HG03064 (cell line): ENCODE data around the gene ZNF217.
"Not testable (repeated sequence)": the region's sequence is repeated elsewhere in the genome, so short reads cannot be mapped to it uniquely, and the experiment has no call there.

Experiments used
- ATAC-seq: cut with Tn5 transposase; IDR thresholded peaks from one replicate; pipeline ENCODE4 v1.9.1; 2021; ENCODE audit warnings: low read depth; ENCODE audit not compliant: unreplicated experiment

The ZNF217 gene

DNA sequence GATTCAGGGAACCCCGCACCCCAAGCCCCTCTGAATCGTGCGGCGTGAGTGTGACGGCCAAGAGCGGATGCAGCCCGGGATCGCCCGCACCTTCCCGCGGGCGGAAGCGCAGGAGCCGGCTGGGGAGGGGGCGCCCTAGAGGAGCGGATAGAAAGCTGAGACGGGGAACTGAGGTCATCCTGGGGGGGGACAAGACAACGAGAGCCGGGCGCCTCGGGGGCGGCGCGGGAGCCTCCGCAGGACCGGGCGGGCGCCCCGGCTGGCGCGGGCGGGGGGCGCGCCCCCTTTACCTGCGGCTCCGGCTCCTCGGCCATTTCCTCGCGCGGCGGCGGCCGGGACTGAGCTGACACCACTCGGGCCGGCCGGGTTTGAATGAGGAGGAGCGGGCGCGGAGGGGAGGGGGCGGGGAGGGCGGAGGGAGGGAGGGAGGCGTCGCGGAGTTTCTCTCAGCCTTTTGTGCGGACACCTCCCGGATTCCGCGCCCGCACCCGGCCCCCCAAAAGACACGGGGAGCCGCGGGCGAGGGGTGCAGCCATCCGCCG lies at the start of gene ZNF217:
Gene ZNF217 (minus strand): TSS at position 374 of the 542 bp plus-strand sequence. CDS start 11,013 bp downstream, outside the sequence.
- ATAC-seq, result peak; percentile 19

DNA sequence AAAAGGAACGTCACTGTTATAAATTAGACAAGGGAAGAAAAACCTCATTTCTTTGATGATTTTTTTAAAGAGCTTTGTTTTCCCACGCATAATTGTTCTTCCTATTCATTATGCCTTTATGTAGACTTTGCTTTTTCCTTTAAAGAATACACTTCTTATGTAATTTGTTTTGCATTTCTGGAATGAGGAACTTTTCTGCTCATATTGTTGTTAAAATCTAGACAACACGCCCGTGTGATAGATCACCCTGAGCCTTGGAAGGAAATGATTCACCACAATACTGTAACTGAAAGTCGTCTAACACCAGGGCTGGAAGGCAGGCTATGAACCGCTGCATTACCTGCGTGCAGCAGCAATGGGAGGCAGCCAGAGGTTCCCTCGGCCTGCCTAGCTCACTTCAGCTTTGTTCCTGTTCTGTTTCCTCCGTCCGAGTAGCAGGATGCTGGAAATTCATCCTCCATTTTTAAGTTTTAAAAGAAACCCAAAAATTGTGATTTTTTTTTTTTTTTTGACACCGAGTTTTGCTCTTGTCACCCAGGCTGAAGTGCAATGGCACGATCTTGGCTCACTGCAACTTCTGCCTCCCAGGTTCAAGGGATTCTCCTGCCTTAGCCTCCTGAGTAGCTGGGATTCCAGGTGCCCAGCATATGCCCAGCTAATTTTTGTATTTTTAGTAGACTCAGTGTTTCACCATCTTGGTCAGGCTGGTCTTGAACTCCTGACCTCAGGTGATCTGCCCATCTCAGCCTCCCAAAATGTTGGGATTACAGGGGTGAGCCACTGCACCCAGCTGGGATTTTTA lies 49.6 kb upstream of the ZNF217 start:
- ATAC-seq, result peak; percentile 94

DNA sequence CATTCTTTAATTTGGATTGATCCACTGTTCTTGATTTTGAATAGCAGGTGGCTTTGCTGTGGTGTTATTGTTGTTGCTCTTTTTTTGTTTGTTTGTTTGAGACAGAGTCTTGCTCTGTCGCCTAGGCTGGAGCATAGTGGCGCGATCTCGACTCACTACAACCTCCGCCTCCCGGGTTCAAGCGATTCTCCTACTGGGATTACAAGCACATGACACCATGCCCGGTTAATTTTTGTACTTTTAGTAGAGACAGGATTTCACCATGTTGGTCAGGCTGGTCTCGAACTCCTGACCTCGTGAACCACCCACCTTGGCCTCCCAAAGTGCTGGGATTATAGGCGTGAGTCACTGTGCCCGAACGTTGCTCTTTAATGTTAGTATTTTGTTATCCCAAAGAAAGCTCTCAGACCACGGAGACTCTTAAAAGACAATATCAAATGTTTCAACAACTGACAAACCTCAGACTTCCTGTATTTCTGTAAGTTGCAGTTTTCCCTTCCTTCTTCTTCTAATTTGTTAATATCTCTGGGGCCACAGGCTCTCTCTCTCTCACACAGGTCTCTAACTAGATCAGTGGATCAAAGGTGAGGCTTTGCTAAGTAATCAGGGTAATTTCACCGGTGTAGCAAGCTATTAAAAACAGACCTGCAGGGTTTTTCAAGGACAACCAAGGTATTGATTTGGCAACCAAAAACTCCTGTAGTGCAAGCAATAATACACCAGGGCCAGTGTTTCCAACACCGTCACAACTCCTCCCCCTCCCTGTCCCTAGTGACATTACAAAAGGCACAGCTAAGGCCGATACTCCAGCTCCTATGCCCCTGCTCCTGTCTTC lies 48.8 kb upstream of the ZNF217 start:
- ATAC-seq, result peak; percentile 45

- no peak for ATAC-seq
These were observed 46.2 kb upstream of the ZNF217 start for GRCh38 chr20:53639647-53640440.

- no peak for ATAC-seq
These were observed 45.5 kb upstream of the ZNF217 start for GRCh38 chr20:53639128-53639527.

- ATAC-seq, result not testable (repeated sequence)
These were observed 43.7 kb upstream of the ZNF217 start for GRCh38 chr20:53637310-53637709.

- no peak for ATAC-seq
These were observed 43.0 kb upstream of the ZNF217 start for GRCh38 chr20:53636540-53637097.

DNA sequence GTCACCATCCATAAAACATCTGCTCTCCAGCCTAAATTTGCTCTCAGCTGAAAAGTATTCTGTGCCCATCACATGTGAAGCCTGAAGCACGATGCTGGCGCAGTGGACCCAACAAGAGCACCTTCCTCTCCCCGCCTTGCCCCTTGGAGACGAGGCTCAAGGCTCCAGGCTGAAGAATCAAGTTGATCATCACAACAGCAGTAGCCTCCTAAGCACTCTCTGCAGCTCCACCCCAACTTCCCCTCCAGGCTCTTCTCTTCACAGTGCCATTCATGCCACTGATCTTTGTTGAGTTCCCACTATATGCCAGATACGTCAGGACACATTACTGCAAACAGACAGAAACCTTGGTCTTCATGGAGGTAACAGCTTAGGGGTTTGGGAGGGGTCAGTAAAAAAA lies 41.6 kb upstream of the ZNF217 start:
- ATAC-seq, result no peak

DNA sequence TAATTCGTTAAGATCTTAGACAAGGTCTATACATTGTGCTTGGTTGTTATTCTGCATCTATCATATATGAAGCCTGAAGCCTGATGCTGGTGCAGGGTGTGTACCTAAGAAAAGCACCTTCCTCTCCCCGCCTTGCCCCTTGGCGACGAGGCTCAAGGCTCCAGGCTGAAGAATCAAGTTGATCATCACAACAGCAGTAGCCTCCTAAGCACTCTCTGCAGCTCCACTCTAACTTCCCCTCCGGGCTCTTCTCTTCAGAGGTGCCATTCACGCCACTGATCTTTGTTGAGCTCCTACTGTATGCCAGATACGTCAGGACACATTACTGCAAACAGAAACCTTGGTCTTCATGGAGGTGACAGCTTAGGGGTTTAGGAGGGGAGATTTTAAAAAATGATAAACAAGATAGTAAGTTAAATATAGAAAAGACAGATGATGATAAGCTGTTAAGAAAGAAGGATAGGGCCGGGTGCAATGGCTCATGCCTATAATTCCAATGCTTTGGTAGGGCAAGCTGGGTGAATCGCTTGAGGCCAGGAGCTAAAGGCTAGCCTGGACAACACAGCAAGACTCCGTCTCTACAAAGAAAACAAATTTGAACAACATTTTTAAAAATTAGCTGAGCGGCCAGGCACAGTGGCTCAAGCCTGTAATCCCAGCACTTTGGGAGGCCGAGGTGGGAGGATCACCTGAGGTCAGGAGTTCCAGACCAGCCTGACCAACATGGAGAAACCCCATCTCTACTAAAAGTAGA lies 38.4 kb upstream of the ZNF217 start:
- no peak for ATAC-seq

DNA sequence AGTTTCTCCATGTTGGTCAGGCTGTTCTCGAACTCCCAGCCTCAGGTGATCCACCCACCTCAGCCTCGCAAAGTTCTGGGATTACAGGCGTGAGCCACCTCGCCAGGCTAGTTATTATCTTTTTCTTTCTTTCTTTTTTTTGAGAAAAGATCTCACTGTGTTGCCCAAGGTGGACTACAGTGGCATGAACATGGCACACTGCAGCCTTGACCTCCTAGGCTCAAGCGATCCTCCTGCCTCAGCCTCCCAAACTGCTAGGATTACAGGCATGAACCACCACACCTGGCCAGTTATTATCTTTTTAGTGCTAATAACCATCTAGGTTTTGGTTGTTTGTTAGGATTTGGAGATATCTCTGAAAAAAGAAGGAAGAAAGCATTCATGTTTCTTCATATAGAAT lies 35.8 kb upstream of the ZNF217 start:
- ATAC-seq, result no peak

GRCh38 chr20:53628758-53629157 lies 35.1 kb upstream of the ZNF217 start:
- not testable (repeated sequence) for ATAC-seq

DNA sequence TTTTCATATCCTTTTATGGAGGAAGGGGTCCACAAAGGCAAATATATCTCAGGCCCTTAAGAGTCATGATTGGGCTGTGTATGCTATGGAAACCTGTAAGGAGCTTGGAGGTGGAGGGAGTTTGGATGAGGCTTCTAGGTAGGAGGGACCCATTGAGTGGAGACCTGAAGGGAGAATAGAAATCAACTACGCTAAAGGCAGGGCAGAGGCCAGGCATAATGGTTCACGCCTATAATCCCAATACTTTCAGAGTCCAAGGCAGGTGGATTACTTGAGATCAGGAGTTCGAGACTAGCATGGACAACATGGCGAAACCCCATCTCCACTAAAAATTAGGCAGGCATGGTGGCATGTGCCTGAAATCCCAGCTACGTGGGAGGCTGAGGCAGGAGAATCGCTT lies 34.4 kb upstream of the ZNF217 start:
- no peak for ATAC-seq

DNA sequence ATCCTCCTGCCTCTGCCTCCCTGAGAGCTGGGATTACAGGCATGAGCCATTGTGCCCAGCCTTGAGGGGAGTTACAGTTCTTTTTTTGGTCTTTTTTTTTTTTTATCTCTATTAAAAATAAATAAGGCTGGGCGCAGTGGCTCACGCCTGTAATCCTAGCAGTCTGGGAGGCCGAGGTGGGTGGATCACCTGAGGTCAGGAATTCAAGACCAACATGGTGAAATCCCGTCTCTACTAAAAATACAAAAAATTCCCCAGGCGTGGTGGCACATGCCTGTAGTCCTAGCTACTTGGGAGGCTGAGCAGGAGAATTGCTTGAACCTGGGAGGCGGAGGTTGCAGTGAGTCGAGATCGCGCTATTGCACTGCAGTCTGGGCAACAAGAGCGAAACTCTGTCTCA lies 33.4 kb upstream of the ZNF217 start:
- ATAC-seq, result not testable (repeated sequence)

DNA sequence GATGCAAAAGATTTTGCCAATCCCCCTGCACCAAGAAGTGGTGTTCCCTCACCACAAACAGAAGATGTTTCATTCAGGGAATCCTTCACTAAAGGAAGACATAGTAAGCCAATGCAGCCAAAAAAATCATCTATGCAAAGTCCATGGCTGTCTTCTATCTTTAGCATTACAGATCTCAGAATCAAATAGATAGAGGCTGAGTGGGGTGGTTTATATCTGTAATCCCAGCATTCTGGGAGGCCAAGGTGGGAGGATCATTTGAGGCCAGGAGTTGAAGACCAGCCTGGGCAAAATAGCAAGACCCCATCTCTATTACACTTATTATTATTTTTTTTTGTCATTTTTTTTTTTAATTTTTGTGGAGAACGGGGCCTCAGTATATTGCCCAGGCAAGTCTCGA lies 32.9 kb upstream of the ZNF217 start:
- ATAC-seq, result no peak

DNA sequence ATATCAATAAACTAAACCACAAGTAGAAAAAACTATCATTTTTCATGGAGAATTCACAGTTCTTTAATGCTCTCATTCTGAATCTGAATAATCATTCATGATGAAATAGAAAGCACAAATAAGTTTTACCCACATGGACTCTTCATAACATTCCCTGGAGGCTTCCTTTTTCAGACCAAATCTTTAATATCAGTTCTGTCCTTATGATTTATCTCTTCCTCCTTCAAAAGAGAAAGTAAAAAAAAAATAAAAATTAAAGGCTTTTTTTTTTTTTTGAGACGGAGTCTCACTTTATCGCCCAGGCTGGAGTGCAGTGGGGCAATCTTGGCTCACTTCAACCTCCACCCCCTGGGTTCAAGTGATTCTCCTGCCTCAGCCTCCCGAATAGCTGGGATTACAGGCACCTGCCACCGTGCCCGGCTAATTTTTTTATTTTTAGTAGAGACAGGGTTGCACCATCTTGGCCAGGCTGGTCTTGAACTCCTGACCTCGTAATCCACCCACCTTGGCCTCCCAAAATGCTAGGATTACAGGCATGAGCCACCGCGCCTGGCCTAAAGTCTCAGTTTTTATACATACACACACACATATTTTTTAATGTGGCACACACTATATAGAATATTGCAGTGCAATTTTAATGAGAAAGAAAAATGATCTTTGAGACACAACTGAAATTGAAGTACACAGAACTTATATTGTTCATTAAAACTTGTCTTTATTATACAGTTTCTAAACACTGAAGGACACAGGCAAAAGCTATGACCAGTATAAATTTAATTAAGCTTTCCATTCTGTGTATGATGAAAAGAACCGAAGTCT lies 31.9 kb upstream of the ZNF217 start:
- no peak for ATAC-seq

DNA sequence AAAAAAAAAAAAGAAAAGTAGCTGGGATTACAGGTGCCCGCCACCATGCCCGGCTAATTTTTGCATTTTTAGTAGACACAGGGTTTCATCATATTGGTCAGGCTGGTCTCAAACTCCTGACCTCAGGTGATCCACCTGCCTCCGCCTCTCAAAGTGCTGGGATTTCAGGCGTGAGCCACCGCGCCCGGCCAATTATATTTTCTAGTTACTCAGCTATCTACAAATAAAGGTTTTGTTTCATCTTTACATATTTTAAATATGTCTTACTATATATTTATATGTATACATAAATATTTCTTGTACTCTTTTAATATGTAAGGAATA lies 31.2 kb upstream of the ZNF217 start:
- ATAC-seq, result not testable (repeated sequence)

DNA sequence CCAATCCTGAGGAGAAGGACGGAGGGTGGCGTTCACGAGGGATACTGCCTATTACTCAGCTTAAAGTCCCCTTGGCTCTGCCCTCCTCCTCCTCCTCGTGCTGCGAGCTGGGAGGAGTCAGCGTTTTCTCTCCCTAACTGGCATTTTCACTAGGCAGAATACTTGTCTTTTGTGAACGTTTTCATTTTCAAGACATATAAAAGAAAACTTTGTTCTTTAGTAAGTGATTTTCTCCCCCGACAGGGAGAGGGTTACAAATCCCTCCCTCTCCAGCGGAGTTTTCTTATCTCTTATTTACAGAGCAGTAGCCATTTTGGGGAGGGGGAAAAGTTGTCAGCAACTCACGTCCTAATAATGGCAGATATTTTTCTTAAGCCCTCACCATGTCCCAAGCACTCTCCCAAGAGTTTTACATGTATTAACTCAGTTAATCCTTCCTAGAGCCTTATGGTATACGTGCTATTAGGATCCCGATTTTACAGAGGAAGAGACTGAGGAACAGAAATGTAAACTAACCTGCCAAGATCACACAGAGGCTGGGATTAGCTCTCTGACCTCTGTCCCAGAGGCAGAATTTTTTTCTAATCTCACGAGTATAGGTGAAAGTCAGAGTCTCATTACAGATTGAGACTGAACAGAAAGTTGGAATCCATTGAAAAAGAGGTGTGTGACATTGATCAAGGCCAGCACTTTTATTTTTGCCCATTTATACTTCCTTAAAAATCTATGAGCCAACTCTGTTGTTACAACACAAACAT lies 30.0 kb upstream of the ZNF217 start:
- ATAC-seq, result no peak

- ATAC-seq, result no peak
These were observed 29.5 kb upstream of the ZNF217 start for GRCh38 chr20:53623134-53623453.
